Prostate gland (tissue), 2 donors: Measurements from ENCODE around the gene CENPQ. TPM values are rescaled to one million over a fixed set of nuclear protein-coding genes. Genes with fewer than 3 reads are reported as not detected.

Experiments used
- DNase-seq: peaks from one replicate; pipeline ENCODE4 v3.0.0-alpha.2; 2019; ENCODE audit warnings: low spot score
- H3K27ac ChIP-seq, 2 donors: fragments of 200-600 bp; sonication (generic); 2 replicates each; pipeline ENCODE4 v1.5.1; 2017 to 2019
- H3K27me3 ChIP-seq: fragments of 200-600 bp; sonication (generic); replicated peaks from 2 replicates; pipeline ENCODE4 v1.5.1; 2019; ENCODE audit not compliant: insufficient read depth
- H3K36me3 ChIP-seq, 2 donors: fragments of 200-600 bp; sonication (generic); 1 replicate in 1 of 2; 2 replicates in 1 of 2; pipeline versions ENCODE4 v1.5.1 to v1.8.1; 2017 to 2019
- H3K4me1 ChIP-seq: fragments of 200-600 bp; sonication (generic); replicated peaks from 2 replicates; pipeline ENCODE4 v1.5.1; 2019
- H3K4me3 ChIP-seq, 2 donors: fragments of 200-600 bp; sonication (generic); 2 replicates each; pipeline ENCODE4 v1.5.1; 2017 to 2019
- H3K9me3 ChIP-seq: fragments of 200-600 bp; sonication (generic); 2 replicates; pipeline ENCODE4 v1.5.1; 2017
- POLR2A ChIP-seq: fragments of 450-650 bp; IDR thresholded peaks from one replicate; pipeline ENCODE4 v1.6.1; 2016; ENCODE audit warnings: antibody characterized with exemption, mild to moderate bottlenecking
- POLR2AphosphoS5 ChIP-seq: sonication (generic); formaldehyde crosslinking; IDR thresholded peaks from one replicate; pipeline ENCODE4 v1.6.1; 2017; ENCODE audit warnings: antibody characterized with exemption
- WGBS: methylation state at CpG from one replicate; pipeline ENCODE4 v1.1.5; 2018; 5-methylcytosine and 5-hydroxymethylcytosine counted together
- intact Hi-C: fragments of 100-400 bp; cut with DNase I; formaldehyde crosslinking; loops from one replicate; pipeline ENCODE4 v1.14.2; 2022
- total RNA-seq, 2 donors: library from RNA; depleted of rRNA; stranded (reverse); fragments of >200 nt; gene quantifications; one replicate each; pipeline ENCODE4 v1.1.0, GENCODE V29; 2016
- TF ChIP-seq, protein P1 (sequence below), 4 experiments: fragments of 200-600 bp in 2 of 4; fragments of 450-650 bp in 2 of 4; sonication (generic) in 2 of 4; IDR thresholded peaks; 1 replicate in 3 of 4; 2 replicates in 1 of 4; pipeline ENCODE4 v1.5.1; 2016 to 2019; ENCODE audit warnings: antibody characterized with exemption in 4 of 4, mild to moderate bottlenecking in 2 of 4, moderate library complexity in 2 of 4

The CENPQ gene
- total RNA-seq, 2 donors from 2014 or later: 3.5 to 3.8 TPM

DNA sequence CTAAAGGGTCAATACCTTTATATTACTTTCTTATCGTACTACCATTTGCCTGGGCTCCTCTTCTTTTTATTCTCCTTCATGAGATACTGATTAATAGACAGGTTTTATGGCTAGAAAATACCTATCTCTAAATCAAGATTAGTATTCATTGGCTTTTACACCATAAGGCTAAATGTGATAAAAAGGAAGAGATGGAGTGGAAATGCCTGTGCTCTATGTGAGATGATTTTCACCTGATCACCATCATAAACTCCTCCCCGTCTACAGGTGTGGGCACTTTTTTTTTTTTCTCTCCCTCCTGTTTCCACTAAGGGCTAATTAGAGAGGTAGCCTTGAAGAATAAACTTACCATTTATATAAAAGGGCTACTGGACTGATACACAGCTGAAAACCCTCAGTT lies 36.5 kb downstream of the CENPQ start, which contains the start of gene GLYATL3:
GLYATL3 (plus strand) TSS at position 301 of the 400 bp plus-strand sequence. CDS start 12,068 bp downstream, outside the sequence.
- intact Hi-C loops: no loop called here
- 26% methylated on average over 2 of the region's 2 CpGs for WGBS
- H3K4me3 ChIP-seq: no peak within 1 kb of the TSS

DNA sequence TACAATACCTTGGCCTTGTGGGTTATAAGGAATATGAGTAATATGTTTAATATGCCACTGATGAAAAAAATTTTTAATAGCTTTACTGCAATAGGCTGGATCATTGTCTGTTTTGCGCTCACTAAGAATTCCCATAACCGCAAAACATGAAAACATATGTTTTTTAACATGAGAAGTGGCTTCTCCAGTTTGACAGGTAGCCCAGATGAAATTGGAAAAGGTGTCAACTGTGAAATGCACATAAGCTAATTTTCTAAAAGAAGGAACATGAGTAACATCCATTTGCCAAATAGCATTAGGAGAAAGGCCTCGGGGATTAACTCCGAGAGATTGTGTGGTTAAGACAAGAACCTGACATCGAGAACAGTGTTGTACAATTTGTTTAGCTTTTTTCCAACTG lies 41.5 kb downstream of the CENPQ start:
- Histone ChIP-seq H3K4me1 (no peaks in the 10 kb centered on the region), H3K27ac (no peak overlapping the region), H3K9me3 (no peaks in the 10 kb centered on the region), H3K36me3 (no peaks in the 10 kb centered on the region), H3K4me3 (no peak overlapping the region), H3K27me3 (no peaks in the 10 kb centered on the region)
- no peak for DNase-seq
- intact Hi-C loops: no loop called here
- TF ChIP-seq POLR2A (no peak), POLR2AphosphoS5 (no peak)
- TF ChIP-seq, protein P1, sequence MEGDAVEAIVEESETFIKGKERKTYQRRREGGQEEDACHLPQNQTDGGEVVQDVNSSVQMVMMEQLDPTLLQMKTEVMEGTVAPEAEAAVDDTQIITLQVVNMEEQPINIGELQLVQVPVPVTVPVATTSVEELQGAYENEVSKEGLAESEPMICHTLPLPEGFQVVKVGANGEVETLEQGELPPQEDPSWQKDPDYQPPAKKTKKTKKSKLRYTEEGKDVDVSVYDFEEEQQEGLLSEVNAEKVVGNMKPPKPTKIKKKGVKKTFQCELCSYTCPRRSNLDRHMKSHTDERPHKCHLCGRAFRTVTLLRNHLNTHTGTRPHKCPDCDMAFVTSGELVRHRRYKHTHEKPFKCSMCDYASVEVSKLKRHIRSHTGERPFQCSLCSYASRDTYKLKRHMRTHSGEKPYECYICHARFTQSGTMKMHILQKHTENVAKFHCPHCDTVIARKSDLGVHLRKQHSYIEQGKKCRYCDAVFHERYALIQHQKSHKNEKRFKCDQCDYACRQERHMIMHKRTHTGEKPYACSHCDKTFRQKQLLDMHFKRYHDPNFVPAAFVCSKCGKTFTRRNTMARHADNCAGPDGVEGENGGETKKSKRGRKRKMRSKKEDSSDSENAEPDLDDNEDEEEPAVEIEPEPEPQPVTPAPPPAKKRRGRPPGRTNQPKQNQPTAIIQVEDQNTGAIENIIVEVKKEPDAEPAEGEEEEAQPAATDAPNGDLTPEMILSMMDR (IDR thresholded peaks at IDR 0.05): no peak
- 80% methylated on average over 5 of the region's 5 CpGs for WGBS

More for the DNA sequence above, 36.5 kb downstream of the CENPQ start, which contains the start of gene GLYATL3:
- TF ChIP-seq POLR2AphosphoS5: no peak
- TF ChIP-seq, protein P1 (IDR thresholded peaks at IDR 0.05): no peak
- TF ChIP-seq POLR2A: no peak
- DNase-seq: no peak
- Histone ChIP-seq H3K36me3 (no peaks in the 10 kb centered on the region), H3K27me3 (no peaks in the 10 kb centered on the region), H3K27ac (no peak within 1 kb of the TSS), H3K9me3 (no peaks in the 10 kb centered on the region), H3K4me1 (no peaks in the 10 kb centered on the region)

DNA sequence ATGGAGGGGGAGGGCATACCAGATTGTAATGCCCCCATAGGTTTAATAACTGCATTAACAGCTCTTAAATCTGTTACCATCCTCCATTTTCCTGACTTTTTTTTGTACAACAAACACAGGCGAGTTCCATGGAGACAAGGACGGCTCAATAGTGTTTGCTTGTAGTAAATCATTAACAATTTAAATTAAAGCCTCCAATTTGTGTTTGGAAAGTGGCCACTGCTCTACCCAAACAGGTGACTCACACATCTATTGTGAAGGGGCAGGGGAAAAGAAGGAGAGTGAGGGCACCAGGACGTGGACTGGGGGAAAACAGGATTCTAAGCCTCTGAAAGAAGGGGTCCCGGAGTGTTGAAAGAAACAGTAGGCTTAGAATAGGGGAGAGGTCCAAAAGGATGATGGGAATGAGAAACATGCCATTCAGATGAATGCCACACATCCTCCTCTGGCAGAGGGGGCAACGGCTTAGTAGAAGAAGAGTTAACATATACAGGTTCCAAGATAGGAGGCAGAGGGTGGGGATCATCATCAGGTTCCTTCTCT lies 43.5 kb downstream of the CENPQ start:
- intact Hi-C loops: no loop called here
- H3K4me3 ChIP-seq: no peak overlapping the region
- no peaks in the 10 kb centered on the region for H3K9me3 ChIP-seq
- no peaks in the 10 kb centered on the region for H3K36me3 ChIP-seq
- no peak for DNase-seq
- no peaks in the 10 kb centered on the region for H3K4me1 ChIP-seq
- no peaks in the 10 kb centered on the region for H3K27me3 ChIP-seq
- TF ChIP-seq POLR2A: no peak
- TF ChIP-seq POLR2AphosphoS5: no peak
- TF ChIP-seq, protein P1 (IDR thresholded peaks at IDR 0.05): no peak
- H3K27ac ChIP-seq: no peak overlapping the region
- 51% methylated on average over 5 of the region's 5 CpGs for WGBS

DNA sequence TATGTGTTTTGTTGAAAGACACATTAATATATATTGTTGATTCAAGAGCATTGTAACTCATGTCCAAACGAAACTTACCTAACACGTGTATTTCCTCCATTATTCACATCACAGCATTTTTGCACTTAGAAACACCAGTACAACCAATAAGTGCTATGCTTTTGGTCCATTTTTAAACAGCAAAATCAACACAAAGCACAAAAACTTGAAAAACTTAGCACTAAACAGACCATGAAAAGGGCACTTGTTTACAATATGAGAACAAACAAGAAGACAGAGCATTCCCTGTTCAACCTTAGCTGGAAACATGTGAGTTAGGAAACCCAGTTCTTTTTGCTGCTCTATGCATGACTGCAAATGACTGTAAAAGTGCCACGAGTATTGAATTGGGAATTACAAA lies 46.2 kb downstream of the CENPQ start:
- WGBS: 42% methylated on average over 3 of the region's 3 CpGs

More for the DNA sequence above, 46.2 kb downstream of the CENPQ start:
- DNase-seq: no peak
- intact Hi-C loops: no loop called here
- Histone ChIP-seq H3K9me3 (no peaks in the 10 kb centered on the region), H3K36me3 (no peaks in the 10 kb centered on the region), H3K4me1 (no peaks in the 10 kb centered on the region), H3K27ac (no peak overlapping the region), H3K4me3 (no peak overlapping the region), H3K27me3 (no peaks in the 10 kb centered on the region)
- TF ChIP-seq, protein P1 (IDR thresholded peaks at IDR 0.05): no peak
- no peak for TF ChIP-seq POLR2AphosphoS5
- TF ChIP-seq POLR2A: no peak
